ENCODE data around the gene GSPT1. TPM values are rescaled to one million over a fixed set of nuclear protein-coding genes. Genes with fewer than 3 reads are reported as not detected.

The GSPT1 gene
- polyA plus RNA-seq (2012; rRNA removed), result 41.5 and 45.7 TPM in 2 replicates
- 58.4 and 75.8 TPM in 2 replicates for polyA plus RNA-seq (2012; cell fraction: cytosol; rRNA removed)
- polyA plus RNA-seq (2012; cell fraction: nucleus; rRNA removed), result 24.2 and 54.7 TPM in 2 replicates

DNA sequence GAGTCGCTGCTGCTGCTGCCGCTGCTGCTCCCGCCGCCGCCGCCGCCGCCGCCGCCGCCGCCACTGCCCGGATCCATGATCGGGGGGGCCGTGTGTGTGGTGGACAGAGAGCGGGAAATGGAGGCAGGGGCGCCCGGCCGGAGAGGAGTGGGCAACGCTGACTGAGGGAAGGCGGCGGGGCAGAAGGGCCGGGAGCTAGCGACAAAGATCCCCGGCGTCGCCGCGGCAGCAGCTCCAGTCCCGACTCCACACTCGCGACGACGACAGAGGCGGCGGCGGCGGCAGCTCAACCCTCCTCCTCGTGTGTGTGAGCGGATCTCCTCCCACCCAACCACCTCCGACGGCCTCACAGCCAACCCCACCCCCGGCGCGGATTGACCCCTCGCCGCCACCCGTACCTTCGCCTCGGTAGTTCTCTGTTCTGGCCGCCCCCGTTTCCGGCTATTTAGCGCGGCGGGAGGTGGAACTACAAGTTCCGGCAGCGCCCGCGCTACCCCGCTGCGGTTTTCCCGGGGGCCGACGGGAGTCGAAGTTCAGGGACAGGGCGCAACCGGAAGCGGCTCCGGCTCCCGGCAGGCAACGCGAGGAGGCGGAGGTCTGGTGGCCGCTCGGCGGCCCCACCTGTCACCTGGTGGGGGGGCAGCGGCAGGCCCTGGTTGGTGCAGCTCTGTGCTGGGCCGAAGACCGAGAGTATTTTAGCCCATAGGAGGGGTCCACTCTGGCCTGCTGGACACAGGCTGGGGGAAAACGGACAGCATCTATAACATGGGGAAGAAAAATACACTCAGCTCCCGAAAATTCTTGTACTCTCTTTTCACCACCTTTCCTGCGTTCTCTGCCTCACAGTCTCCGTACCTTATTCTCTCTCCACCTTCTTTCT is at the start of gene GSPT1:
TSS of gene GSPT1 (minus strand) at position 313 of the 880 bp plus-strand sequence. CDS start at position 77, 236 bp downstream.
- Histone ChIP-seq H3K4me3 (ENCODE audit: low read depth in 2 of 2, low read length in 1 of 2) (peak within 1 kb of the TSS; percentile 66 to 89), H3K27me3 (ENCODE audit: insufficient read depth) (no peaks in the 10 kb centered on the region), H2AFZ (ENCODE audit: low read depth) (peak within 1 kb of the TSS; percentile 98), H3K79me2 (ENCODE audit: insufficient read depth) (peaks cover 47% of the 10 kb centered on the region), H3K9ac (peak within 1 kb of the TSS; percentile 80), H3K4me2 (peak within 1 kb of the TSS; percentile 85), H3K27ac (ENCODE audit: low read depth in 2 of 2, low read length in 1 of 2) (peak within 1 kb of the TSS; percentile 76 to 85; a peak in 3 of 4 replicates), H3K9me3 (no peaks in the 10 kb centered on the region), H3K9me2 (no peaks in the 10 kb centered on the region), H3K4me1 (ENCODE audit: control insufficient read depth in 1 of 2, insufficient read depth in 2 of 2, low read depth in 1 of 2, low read length in 1 of 2) (peaks cover 17 to 22% of the 10 kb centered on the region in 2 experiments; a peak in 3 of 4 replicates), H3F3A (replicated peaks; ENCODE audit: insufficient read depth) (peaks cover 7% of the 10 kb centered on the region), H3K36me3 (replicated peaks in 1 of 2; ENCODE audit: control insufficient read depth in 1 of 2, insufficient read depth in 2 of 2, low read length in 1 of 2) (peaks cover 0 to 6% of the 10 kb centered on the region in 2 experiments), H4K20me1 (ENCODE audit: insufficient read depth) (peaks cover 39% of the 10 kb centered on the region)
- ChIA-PET POLR2A (interaction anchor here (0.6 to 1.1 kb wide), 5 partner anchors 49 to 152 kb away, joined by 3 read pairs; partner anchors contain the start of genes SNX29 and TNFRSF17), CTCF (interaction anchor here (1.0 kb wide), 1 partner anchor 152 kb away, joined by 4 read pairs; no protein-coding TSS in a partner anchor)
- 1% methylated on average over 35 of the region's 84 CpGs for WGBS (ENCODE audit: low lambda C conversion rate)
- DNase-seq, result peak; percentile 97
- TF ChIP-seq TAF1 (IDR thresholded peaks at IDR 0.05; ENCODE audit: borderline replicate concordance, low read depth, low read length) (peak; percentile 79), CHD2 (IDR thresholded peaks at IDR 0.05; ENCODE audit: low read length, partially characterized antibody) (peak; percentile 90), IRF3 (IDR thresholded peaks at IDR 0.05; ENCODE audit: low read depth, low read length) (no peak), SMC3 (IDR thresholded peaks at IDR 0.05; ENCODE audit: low read depth, low read length) (no peak), YY1 (IDR thresholded peaks at IDR 0.05; ENCODE audit: low read depth) (peak; percentile 83), PBX3 (IDR thresholded peaks at IDR 0.05) (no peak), RAD21 (IDR thresholded peaks at IDR 0.05; ENCODE audit: low read length) (no peak), FOXM1 (IDR thresholded peaks at IDR 0.05; ENCODE audit: low read depth) (no peak), EP300 (IDR thresholded peaks at IDR 0.05; ENCODE audit: borderline replicate concordance in 1 of 2, low read depth in 1 of 2, low read length in 1 of 2) (peak in 1 of 2 experiments; percentile 4; a peak in 1 of 4 replicates), ZBTB33 (IDR thresholded peaks at IDR 0.05; ENCODE audit: borderline replicate concordance, low read depth) (peak; percentile 84), TCF12 (IDR thresholded peaks at IDR 0.05) (peak; percentile 37; the same call in 1 of the 2 replicates), RXRA (IDR thresholded peaks at IDR 0.05; ENCODE audit: borderline replicate concordance, low read depth) (peak; percentile 34; the same call in 1 of the 2 replicates), RCOR1 (IDR thresholded peaks at IDR 0.05; ENCODE audit: low read length) (no peak; the same call in 1 of the 2 replicates), MEF2A (IDR thresholded peaks at IDR 0.05; ENCODE audit: borderline replicate concordance, low read depth) (no peak), GATA2 (CRISPR knock-in tag; IDR thresholded peaks at IDR 0.05) (no peak), MAX (IDR thresholded peaks at IDR 0.05; ENCODE audit: low read depth) (peak; percentile 88; the same call in 1 of the 2 replicates)
- TF ChIP-seq, protein P1, sequence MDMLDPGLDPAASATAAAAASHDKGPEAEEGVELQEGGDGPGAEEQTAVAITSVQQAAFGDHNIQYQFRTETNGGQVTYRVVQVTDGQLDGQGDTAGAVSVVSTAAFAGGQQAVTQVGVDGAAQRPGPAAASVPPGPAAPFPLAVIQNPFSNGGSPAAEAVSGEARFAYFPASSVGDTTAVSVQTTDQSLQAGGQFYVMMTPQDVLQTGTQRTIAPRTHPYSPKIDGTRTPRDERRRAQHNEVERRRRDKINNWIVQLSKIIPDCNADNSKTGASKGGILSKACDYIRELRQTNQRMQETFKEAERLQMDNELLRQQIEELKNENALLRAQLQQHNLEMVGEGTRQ (IDR thresholded peaks at IDR 0.05; ENCODE audit: borderline replicate concordance, low read depth, low read length), result no peak
- TF ChIP-seq, protein P2, sequence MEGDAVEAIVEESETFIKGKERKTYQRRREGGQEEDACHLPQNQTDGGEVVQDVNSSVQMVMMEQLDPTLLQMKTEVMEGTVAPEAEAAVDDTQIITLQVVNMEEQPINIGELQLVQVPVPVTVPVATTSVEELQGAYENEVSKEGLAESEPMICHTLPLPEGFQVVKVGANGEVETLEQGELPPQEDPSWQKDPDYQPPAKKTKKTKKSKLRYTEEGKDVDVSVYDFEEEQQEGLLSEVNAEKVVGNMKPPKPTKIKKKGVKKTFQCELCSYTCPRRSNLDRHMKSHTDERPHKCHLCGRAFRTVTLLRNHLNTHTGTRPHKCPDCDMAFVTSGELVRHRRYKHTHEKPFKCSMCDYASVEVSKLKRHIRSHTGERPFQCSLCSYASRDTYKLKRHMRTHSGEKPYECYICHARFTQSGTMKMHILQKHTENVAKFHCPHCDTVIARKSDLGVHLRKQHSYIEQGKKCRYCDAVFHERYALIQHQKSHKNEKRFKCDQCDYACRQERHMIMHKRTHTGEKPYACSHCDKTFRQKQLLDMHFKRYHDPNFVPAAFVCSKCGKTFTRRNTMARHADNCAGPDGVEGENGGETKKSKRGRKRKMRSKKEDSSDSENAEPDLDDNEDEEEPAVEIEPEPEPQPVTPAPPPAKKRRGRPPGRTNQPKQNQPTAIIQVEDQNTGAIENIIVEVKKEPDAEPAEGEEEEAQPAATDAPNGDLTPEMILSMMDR (IDR thresholded peaks at IDR 0.05), result peak; percentile 18; the same call in 1 of the 2 replicates
- TF ChIP-seq, protein P3, sequence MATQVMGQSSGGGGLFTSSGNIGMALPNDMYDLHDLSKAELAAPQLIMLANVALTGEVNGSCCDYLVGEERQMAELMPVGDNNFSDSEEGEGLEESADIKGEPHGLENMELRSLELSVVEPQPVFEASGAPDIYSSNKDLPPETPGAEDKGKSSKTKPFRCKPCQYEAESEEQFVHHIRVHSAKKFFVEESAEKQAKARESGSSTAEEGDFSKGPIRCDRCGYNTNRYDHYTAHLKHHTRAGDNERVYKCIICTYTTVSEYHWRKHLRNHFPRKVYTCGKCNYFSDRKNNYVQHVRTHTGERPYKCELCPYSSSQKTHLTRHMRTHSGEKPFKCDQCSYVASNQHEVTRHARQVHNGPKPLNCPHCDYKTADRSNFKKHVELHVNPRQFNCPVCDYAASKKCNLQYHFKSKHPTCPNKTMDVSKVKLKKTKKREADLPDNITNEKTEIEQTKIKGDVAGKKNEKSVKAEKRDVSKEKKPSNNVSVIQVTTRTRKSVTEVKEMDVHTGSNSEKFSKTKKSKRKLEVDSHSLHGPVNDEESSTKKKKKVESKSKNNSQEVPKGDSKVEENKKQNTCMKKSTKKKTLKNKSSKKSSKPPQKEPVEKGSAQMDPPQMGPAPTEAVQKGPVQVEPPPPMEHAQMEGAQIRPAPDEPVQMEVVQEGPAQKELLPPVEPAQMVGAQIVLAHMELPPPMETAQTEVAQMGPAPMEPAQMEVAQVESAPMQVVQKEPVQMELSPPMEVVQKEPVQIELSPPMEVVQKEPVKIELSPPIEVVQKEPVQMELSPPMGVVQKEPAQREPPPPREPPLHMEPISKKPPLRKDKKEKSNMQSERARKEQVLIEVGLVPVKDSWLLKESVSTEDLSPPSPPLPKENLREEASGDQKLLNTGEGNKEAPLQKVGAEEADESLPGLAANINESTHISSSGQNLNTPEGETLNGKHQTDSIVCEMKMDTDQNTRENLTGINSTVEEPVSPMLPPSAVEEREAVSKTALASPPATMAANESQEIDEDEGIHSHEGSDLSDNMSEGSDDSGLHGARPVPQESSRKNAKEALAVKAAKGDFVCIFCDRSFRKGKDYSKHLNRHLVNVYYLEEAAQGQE (IDR thresholded peaks at IDR 0.05; ENCODE audit: low read depth, low read length), result no peak
